Activated T-helper 1 cell treated with anti-CD3 and anti-CD28 coated beads, Interleukin-12 subunit alpha, Interleukin-12 subunit beta, Interleukin-2, Interleukin-4 antibody, amounts not matched to agents 30 ng/mL and 10 ng/mL and 1 ng/mL, durations not matched to agents 14 hours and 24 hours and 36 hours (primary cell): ENCODE measurements around the gene MAPK7. TPM values are rescaled to one million over a fixed set of nuclear protein-coding genes. Genes with fewer than 3 reads are reported as not detected.

ENCODE experiments used
- DNase-seq: peaks from one replicate; pipeline ENCODE4 v3.0.0; 2021; ENCODE audit warnings: low spot score
- H3K27ac Mint-ChIP-seq: one replicate; pipeline ENCODE4 v1.8.0; 2021; ENCODE audit warnings: mild to moderate bottlenecking, mixed read lengths
- H3K27me3 Mint-ChIP-seq: one replicate; pipeline ENCODE4 v1.8.0; 2022; ENCODE audit warnings: mild to moderate bottlenecking, moderate library complexity, mixed read lengths; ENCODE audit not compliant: insufficient read depth
- H3K36me3 Mint-ChIP-seq: one replicate; pipeline ENCODE4 v1.8.0; 2021; ENCODE audit warnings: low read depth, mixed read lengths
- H3K4me1 Mint-ChIP-seq: one replicate; pipeline ENCODE4 v1.8.0; 2021; ENCODE audit warnings: low read depth, mixed read lengths
- H3K4me3 Mint-ChIP-seq: one replicate; pipeline ENCODE4 v1.8.0; 2021; ENCODE audit warnings: mild to moderate bottlenecking, moderate library complexity, mixed read lengths
- H3K9me3 Mint-ChIP-seq: one replicate; pipeline ENCODE4 v1.8.0; 2021; ENCODE audit warnings: mixed read lengths
- intact Hi-C: fragments of 100-400 bp; cut with micrococcal nuclease; formaldehyde crosslinking; loops from one replicate; pipeline ENCODE4 v1.15.1; 2024
- total RNA-seq: library from RNA; stranded (reverse); gene quantifications from 2 replicates; pipeline ENCODE4 v1.2.3, GENCODE V29; 2022

Gene MAPK7
- total RNA-seq, 1 donor from 2014 or later: 17.2 TPM

DNA sequence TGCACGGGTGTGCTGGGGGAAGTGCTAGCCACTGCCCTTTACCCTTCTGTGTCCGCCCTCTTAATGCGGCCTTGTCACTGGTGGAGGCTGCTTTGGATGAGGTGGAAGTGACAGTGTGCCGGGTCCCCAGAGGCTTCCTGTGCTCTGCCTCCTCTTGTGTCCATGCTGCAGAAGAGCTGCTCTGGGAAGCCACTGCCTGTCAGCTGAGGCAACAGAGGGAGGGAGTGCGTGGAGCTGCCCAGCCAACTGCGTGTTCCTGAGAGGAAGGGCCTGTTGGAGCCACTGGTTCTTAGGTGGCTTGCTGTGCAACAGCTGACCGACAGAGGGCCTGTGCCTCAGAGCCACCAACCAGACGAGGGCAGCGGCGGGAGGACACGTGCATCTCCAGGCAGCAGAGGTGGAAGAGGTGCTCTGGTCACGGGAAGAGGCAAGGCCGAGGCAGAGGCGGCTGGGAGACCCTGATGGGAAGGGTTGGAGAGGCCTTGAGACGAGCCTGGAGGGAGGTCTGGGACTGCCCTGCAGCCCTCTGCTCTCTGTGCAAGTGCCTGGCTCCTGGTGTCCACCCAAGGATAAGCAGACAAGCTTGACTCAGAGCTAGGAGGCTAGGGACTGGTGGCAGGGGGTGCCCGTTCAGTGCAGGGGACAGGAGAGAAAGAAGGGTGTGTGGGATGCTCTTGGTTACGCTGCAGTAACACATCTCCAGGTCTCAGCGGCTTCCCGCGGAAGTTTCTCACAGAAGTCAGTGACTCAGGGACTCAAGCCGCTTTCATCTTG is 41.2 kb upstream of the MAPK7 start:
- no peak overlapping the region for H3K4me3 Mint-ChIP-seq

GRCh38 chr17:19337712-19338023 is 40.6 kb upstream of the MAPK7 start:
- intact Hi-C loops: no loop called here
- Mint-ChIP-seq H3K9me3 (no peaks in the 10 kb centered on the region), H3K27me3 (peaks cover 6% of the 10 kb centered on the region), H3K4me3 (no peak overlapping the region), H3K27ac (no peak overlapping the region), H3K4me1 (peaks cover 2% of the 10 kb centered on the region), H3K36me3 (no peaks in the 10 kb centered on the region)
- DNase-seq: no peak

More for the DNA sequence above, 41.2 kb upstream of the MAPK7 start:
- intact Hi-C loops: no loop called here
- Mint-ChIP-seq H3K4me1 (peaks cover 5% of the 10 kb centered on the region), H3K9me3 (no peaks in the 10 kb centered on the region), H3K36me3 (no peaks in the 10 kb centered on the region), H3K27me3 (peaks cover 6% of the 10 kb centered on the region), H3K27ac (no peak overlapping the region)
- no peak for DNase-seq

DNA sequence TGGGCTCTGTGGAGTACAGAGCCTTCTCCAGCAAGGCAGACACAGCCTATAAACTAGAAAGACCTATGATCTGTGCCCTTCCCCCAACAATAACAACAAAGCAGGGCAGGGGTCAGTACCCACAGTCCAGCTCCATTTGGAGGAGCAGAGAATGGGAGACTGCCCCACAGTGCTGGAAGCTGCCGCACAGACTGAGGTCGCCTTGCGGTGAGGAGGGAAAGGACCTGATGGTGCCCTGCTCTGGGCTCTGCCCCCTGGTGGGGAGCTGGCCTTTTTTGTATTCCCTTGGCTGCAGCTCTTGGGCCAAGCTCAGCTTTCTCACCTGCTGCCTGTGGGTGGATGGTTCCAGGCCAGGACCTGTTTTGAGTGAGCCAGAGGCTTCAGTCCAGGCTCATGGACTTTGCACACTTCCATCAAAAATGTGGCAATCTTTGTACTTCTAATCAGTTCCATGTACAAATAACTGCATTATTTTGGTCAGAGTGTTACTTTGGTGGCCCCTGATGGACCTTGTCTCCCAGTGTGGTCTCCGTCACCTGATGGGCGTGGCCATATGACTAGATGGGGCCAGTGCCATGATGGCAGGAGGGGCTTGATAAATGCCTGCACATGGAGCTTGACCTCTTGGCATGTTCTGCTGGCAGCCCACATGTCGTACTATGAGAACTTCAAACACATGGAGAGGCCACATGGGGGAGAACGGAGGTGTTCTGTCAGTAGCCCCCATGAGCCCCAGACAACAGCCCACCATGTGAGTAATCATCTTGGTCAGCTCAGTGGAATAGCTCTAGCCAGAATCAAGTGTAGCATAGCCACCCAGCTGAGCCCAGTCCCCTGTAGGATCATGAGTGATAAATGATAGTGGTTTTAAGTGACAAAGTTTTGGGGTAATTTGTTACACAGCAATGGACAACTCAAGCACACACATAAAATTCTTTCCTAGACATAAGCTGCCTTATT is 40.0 kb upstream of the MAPK7 start:
- intact Hi-C loops: no loop called here
- Mint-ChIP-seq H3K9me3 (no peaks in the 10 kb centered on the region), H3K36me3 (no peaks in the 10 kb centered on the region), H3K4me1 (no peaks in the 10 kb centered on the region), H3K27me3 (peaks cover 6% of the 10 kb centered on the region), H3K4me3 (no peak overlapping the region), H3K27ac (no peak overlapping the region)
- peak; percentile 40 for DNase-seq

DNA sequence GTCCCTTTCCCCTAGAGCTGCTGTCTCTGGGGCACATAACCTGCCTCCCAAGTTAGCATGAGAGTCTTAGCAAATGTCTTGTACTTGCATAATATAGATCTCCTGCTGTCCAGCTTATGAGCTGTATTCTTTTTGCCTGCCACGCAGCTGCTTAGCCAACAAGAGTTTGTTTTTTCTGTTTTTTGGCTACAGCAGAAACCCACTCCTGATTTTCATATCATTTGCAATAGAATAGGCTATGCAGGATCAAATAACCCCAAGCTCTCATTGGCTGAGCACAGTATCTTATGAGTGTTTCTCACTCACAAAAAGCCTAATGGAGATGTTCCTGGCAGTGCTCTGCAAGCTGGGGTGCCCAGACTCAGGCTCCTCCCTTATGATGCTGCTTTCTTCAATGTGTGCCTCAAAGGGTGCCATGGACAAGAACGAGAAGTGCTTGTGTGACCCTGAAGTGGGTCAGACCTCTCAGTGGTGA is 38.9 kb upstream of the MAPK7 start:
- no peaks in the 10 kb centered on the region for H3K9me3 Mint-ChIP-seq
- peaks cover 6% of the 10 kb centered on the region for H3K27me3 Mint-ChIP-seq
- H3K36me3 Mint-ChIP-seq: no peaks in the 10 kb centered on the region
- H3K4me1 Mint-ChIP-seq: no peaks in the 10 kb centered on the region
- no peak overlapping the region for H3K4me3 Mint-ChIP-seq
- intact Hi-C loops: no loop called here
- H3K27ac Mint-ChIP-seq: no peak overlapping the region
- no peak for DNase-seq

- intact Hi-C loops: no loop called here
- Mint-ChIP-seq H3K4me3 (no peak overlapping the region), H3K4me1 (no peaks in the 10 kb centered on the region), H3K36me3 (no peaks in the 10 kb centered on the region), H3K27ac (no peak overlapping the region), H3K9me3 (no peaks in the 10 kb centered on the region), H3K27me3 (peaks cover 6% of the 10 kb centered on the region)
- DNase-seq: no peak
These were observed 37.1 kb upstream of the MAPK7 start for GRCh38 chr17:19341211-19341631.

- H3K27me3 Mint-ChIP-seq: peaks cover 5% of the 10 kb centered on the region
- H3K4me1 Mint-ChIP-seq: no peaks in the 10 kb centered on the region
- no peaks in the 10 kb centered on the region for H3K9me3 Mint-ChIP-seq
- no peaks in the 10 kb centered on the region for H3K36me3 Mint-ChIP-seq
- intact Hi-C loops: no loop called here
- no peak overlapping the region for H3K4me3 Mint-ChIP-seq
- no peak for DNase-seq
- H3K27ac Mint-ChIP-seq: no peak overlapping the region
These were observed 36.4 kb upstream of the MAPK7 start for GRCh38 chr17:19341641-19342610.

GRCh38 chr17:19342611-19343255 is 35.6 kb upstream of the MAPK7 start:
- H3K36me3 Mint-ChIP-seq: no peaks in the 10 kb centered on the region
- no peak overlapping the region for H3K27ac Mint-ChIP-seq
- no peak overlapping the region for H3K4me3 Mint-ChIP-seq
- peaks cover 3% of the 10 kb centered on the region for H3K27me3 Mint-ChIP-seq
- no peaks in the 10 kb centered on the region for H3K4me1 Mint-ChIP-seq
- no peaks in the 10 kb centered on the region for H3K9me3 Mint-ChIP-seq
- intact Hi-C loops: no loop called here
- no peak for DNase-seq

GRCh38 chr17:19343256-19343630 is 35.1 kb upstream of the MAPK7 start:
- H3K36me3 Mint-ChIP-seq: no peaks in the 10 kb centered on the region
- H3K27me3 Mint-ChIP-seq: peaks cover 3% of the 10 kb centered on the region
- DNase-seq: no peak
- no peak overlapping the region for H3K27ac Mint-ChIP-seq
- intact Hi-C loops: no loop called here
- H3K4me1 Mint-ChIP-seq: no peaks in the 10 kb centered on the region
- no peak overlapping the region for H3K4me3 Mint-ChIP-seq
- H3K9me3 Mint-ChIP-seq: no peaks in the 10 kb centered on the region

DNA sequence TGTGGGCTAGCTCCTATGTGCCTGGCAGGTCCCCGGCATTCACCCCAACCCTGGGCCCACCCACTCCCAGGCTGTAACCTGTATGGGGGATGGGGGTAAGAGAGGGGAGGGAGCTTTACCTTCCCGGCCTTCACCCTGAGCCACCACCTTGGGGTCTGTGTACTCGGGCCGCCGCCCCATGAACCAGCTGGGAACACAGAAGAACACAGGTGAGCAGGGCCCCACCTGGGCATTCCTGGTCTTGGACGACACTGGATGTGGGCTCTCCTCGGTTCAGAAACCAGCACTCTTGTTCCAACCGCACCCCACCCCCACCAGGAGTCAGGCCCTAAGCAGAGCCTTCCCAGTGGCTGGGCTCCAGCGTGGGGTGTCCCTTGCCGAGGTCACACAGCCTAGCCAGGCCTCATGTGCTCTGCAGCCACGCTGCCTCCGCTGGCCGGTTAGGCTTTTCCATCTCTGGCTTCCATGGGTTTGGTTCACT is 34.6 kb upstream of the MAPK7 start:
- peaks cover 3% of the 10 kb centered on the region for H3K27me3 Mint-ChIP-seq
- H3K36me3 Mint-ChIP-seq: no peaks in the 10 kb centered on the region
- H3K4me1 Mint-ChIP-seq: no peaks in the 10 kb centered on the region
- intact Hi-C loops: no loop called here
- no peak overlapping the region for H3K4me3 Mint-ChIP-seq
- H3K9me3 Mint-ChIP-seq: no peaks in the 10 kb centered on the region
- DNase-seq: no peak
- no peak overlapping the region for H3K27ac Mint-ChIP-seq

DNA sequence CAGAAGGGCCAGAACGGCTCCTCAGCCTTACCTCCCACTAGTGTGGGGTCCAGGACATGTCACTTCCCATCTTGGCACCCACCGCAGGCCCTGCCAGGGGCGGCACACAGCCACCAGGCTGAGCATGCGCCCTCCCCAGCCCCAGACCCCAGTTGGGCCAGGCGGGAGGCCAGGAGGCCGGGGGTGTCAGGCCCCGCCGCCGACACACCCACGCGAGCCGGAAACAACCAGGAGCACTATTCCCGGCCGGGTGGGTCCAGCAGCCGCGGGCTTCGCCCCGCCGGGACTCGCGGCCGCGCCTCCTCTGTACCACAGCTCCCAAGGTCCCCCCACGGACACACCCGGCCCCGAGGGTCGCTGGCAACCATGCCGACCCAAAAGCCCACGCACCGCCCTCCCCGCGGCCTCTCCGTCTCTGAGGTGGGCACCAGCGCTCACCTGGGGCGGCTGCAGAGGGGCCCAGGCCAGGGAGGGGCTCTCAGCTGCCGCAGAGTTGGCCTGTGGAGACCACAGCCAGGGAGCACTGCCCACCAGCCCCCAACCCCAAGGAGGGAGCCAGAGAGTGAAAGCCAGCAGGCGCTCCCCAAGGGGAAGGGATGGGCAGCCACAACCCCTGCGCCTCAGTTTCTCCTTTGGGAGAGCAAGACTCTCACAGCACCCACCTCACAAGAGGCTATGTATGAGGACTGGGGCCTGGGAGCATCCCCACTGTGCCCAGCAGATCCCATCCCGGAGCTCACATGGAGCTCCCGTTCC is 33.8 kb upstream of the MAPK7 start:
- no peak for DNase-seq
- no peak overlapping the region for H3K27ac Mint-ChIP-seq

DNA sequence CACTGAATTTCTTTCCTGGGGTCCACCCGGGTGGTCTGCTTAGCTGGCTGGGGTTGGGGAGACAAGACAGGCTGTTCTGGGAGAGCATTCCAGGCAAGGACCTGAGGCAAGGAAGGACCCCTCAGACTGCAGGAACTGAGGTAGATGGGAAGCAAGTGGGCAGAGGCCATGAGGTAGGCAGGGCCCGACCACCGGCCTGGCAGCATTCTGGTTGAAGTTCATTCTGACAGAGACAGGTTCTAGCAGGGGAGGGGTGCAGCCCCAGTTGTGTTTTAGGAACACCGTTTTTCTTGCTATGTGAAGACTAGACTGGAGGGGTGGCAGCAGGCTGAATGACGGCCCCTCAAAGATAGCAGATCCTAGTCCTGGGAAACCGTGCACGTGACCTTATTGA is 33.2 kb upstream of the MAPK7 start:
- Mint-ChIP-seq H3K27me3 (peaks cover 3% of the 10 kb centered on the region), H3K36me3 (no peaks in the 10 kb centered on the region), H3K4me1 (no peaks in the 10 kb centered on the region), H3K4me3 (no peak overlapping the region), H3K27ac (no peak overlapping the region), H3K9me3 (no peaks in the 10 kb centered on the region)
- DNase-seq: no peak
- intact Hi-C loops: no loop called here

More for the DNA sequence above, 33.8 kb upstream of the MAPK7 start:
- H3K4me3 Mint-ChIP-seq: no peak overlapping the region
- H3K4me1 Mint-ChIP-seq: no peaks in the 10 kb centered on the region
- H3K27me3 Mint-ChIP-seq: peaks cover 3% of the 10 kb centered on the region
- intact Hi-C loops: no loop called here
- no peaks in the 10 kb centered on the region for H3K36me3 Mint-ChIP-seq
- no peaks in the 10 kb centered on the region for H3K9me3 Mint-ChIP-seq
